Measurements from ENCODE around the gene PLEKHG4. TPM values are rescaled to one million over a fixed set of nuclear protein-coding genes. Genes with fewer than 3 reads are reported as not detected.
A peak's percentile ranks its signal among the peaks of the same experiment; 100 is the strongest.

Gene PLEKHG4
- polyA plus RNA-seq, 1 donor: 14.2 TPM

DNA sequence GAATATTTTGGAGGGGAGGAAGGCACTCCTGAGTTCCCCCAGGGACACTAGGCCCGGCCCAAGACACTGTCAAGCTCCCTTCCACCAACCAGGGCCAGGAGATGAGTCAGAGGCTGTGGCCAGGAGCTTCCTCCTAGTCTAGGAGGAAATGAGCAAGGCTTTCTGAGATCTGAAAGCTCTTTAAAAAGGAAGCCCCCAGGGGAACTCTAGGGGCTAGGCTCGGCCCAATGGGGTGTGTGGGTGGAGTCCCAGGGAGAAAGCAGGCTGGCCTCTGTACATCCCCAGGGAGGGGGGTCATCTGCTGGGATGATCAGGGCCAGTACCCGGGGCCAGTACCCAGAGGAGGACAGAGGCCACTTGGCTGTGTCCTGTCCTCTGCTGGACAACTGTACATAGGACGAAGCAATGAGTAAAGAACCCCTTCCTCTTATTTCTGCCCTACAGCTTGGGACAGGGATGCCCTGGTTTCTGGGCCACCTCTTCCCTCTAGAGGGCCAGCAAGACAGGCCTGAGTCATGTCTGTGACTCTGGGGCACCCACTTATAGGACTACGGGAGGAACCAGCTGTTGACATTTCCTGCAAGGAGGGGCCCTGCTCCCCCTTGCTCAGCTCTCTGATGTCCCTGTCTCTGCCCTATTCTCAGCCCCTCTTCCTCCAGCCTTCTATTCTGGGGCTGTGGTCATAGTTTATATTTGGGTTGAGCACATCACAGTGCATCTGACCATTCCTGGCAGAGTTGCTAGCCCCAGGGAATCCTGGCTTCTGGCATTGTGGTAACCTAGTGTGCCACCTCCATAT is 34.7 kb upstream of the PLEKHG4 start:
- DNase-seq: no peak

DNA sequence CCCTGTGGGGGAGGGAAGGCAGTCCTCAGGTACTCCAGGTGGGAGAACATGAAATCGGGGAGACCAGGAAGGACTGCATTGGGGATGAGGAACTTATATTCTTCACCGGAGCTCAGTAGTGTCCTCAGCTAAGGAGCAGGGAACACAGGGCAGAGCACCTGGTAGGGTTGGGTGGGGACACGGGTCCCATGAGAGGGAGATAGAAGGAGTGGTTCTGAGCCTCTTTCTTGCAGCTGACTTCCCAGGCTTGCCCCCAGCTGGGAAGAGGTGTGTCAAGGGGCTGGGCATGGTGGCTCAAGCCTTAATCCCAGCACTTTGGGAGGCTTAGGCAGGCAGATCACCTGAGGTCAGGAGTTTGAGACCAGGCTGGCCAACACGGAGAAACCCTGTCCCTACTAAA is 34.1 kb upstream of the PLEKHG4 start:
- DNase-seq: no peak

DNA sequence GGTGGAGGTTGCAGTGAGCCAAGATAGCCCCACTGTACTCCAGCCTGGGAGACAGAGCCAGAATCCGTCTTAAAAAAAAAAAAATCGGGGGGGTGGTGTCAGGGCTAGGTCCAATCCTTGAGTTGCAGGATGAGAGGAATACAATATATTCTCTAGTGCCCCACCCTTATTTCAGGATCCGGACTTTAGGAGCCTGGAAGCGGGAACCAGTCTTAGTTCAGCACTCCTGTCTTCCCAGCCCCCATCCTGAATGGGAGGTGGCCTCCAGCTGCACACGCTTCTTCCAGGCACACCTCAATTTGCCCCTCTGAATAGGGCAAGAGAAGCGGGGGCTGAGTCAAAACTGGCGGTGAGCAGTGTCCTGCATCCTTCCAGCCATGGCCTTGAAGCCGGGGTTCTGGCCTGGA is 33.7 kb upstream of the PLEKHG4 start:
- DNase-seq: no peak

DNA sequence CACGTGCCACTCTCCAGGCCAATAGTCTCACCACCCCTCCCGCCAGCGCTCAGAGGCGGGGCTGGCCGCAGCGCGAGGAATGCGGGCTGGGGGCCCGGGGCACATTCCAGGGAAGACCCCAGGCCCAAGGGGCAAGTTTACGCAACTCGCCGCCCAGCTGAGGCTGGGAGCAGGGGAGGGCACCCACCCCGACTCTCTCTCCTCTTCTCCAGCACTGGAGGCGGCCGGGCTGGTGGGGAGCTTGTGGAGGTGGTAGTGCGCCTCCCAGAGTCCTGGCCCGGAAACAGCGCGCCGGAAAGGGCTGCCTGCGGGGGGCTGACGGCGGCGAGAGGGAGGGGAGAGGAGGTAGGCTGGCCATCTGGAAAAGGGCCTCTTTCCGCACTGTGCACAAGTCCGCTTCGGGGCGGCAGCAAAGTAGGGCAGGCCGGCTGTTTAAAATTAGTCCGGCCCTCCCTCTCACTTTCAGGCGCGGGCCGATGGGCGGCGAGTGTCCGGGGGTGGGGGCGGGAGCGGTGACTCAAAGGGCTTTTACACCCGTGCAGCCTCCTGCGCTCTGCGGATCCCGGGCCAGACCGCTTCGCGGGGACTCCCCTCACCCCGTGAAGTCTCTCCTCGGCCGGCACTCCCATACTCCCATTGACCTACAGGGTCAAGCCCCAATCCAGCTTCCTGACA is 33.1 kb upstream of the PLEKHG4 start:
- DNase-seq: peak; percentile 80

DNA sequence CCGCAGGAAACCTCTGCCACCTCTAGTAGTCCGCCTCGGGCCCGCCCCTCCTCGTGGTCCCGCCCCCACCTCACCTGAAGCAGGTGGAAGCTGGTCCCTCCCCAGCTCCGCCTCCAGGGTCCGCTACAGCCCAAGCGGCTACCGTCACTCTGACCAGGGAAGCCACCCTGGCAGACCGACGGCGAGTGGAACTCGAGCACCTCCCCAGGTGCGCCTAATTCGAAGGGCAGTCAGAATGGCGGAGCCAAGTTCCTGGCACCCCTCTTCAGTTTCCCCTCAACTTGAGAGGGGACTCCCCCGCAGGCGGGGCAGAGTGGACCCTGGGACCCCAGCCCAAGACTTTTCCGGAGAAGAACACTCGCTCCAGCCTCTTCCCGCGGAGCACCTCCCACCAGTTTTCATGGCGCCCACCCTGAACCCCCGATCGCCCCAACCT is 32.6 kb upstream of the PLEKHG4 start:
- DNase-seq: no peak

DNA sequence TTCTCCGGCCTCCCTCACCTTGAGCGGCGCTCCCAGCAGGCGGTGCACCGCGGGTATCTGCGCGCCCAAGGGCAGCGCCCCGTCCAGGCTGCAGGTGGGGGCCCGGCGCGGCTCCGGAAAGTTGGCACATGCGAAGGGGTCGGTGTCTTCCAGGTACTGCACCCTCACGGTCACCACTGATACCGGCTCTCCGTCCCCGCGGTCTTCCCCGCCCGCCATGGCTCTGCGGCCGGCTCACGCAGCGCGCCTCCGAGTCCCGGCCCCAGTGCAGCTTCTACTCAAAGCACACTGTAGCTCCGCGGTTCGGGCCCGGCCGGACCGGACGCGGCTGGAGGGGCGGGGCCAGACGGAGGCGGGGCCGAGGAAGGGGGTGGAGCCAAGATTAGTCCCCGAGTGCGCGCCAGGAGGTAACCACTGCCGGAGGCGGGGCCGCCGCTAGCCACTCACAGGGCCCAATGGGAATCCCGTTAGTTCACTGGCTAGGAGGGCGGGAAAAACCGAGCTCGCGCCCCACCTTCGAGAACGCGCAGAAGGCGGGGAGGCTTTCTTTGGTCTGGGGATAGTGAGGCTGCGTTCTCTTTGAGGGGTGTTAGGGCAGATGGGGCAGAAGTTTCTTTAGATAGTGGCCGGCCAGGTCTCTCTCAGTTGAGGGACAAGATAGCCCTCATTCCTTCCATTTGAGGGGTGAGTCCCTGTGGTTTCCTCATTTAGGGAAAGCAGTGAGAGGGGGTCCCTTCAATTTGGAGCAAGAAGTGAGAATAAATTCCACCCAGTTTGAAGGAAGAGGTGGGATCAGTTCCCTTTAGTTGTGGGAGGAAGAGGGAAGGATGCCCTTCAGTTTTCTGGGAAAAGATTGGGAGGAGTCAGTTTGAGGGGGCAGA is 31.9 kb upstream of the PLEKHG4 start, which contains the start of gene FHOD1:
FHOD1 (minus strand) TSS at position 290 of the 881 bp plus-strand sequence; CDS start at position 219, 71 bp downstream.
- peak; percentile 93 for DNase-seq

DNA sequence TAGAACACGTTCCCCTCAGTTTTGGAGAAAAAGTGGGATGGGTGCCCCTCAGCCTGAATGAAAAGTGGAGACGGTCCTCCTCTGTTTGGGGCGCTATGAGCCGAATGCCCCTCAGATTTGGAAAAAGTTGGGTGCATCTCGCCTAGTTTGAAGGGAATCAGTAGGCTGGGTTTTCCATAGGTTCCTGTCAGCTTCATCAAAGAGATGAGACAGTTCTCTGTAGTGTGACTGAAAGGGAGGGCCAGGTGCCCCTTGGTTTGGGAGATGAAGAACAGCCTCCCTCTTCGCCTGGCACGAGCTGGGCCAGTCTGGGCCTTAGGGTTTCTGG is 31.3 kb upstream of the PLEKHG4 start:
- DNase-seq: no peak

DNA sequence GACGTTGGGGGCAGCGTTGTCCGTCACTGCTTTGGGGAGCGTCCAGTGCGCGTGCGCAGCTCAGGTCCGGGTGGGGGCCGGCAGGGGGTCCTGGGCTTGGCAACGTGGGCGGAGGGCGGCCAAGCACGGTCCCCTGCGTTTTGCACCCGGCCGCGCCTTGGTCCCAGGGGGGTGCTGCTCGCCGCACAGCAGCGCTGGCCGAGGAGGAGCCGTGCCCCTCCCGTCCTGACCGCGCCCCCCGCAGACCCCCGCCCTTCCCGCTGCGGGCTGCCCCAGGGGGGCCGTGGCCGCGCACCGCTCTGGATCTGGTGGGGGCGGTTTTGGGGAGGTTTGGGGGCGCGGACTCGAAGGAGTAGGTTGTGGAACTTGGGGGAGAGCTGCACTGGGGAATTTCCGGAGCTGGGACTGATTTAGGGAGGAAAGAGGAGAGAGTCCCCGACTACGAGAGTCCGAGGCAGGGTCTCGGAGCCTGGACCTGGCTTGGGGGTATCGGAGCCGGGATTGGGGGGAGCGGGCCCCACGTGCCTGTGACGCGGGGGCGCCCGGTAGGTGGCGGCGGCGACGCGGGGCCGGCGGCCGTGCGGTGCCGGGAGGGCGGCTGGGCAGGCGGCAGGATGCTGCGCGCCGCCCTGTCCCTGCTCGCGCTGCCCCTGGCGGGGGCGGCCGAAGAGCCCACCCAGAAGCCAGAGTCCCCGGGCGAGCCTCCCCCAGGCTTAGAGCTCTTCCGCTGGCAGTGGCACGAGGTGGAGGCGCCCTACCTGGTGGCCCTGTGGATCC is 30.7 kb upstream of the PLEKHG4 start, which contains the start of gene SLC9A5:
SLC9A5 (plus strand) TSS at position 579 of the 777 bp plus-strand sequence; CDS start at position 615, 36 bp downstream.
- no peak for DNase-seq

DNA sequence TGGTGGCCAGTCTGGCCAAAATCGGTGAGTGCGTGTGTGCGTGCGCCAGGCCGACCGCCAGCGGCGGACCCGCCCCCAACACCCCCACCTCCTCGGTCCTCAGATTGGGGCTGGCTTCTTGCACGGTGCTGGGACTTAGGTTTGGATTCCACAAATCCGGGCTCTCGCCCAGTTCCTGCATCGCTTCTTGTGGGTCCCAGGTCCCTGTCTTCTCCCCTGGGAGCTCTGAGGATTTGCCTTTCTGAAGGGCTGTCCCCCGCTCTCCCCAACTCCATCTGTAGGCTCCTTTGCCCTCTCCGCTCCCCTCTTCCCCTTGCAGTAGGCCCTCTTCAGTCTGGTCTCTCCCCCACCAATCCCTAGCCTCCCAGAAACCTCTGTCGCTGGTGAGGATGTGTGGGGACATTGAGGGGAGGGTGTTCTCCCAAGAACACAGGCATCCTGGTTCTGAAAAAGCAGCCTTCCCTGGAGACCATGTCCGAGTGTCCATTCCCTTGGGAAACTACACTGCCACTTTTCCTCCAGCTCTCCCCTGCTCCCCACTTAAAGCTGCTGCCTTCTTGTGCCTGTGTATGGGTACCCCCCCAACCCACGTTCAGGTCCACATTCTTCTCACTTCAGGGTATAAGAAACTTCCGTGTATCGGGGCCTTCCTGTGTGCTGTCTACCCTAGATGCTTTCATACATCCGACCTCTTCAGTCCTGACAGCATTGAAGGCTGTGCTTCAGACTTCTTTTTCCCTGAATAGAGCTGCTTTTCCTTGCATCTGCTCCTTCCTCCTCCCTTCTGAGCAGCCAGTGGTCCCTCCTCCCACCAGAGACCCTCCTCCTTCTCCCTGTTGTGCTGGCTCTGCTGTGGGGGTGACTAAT is 29.9 kb upstream of the PLEKHG4 start:
- DNase-seq: no peak

DNA sequence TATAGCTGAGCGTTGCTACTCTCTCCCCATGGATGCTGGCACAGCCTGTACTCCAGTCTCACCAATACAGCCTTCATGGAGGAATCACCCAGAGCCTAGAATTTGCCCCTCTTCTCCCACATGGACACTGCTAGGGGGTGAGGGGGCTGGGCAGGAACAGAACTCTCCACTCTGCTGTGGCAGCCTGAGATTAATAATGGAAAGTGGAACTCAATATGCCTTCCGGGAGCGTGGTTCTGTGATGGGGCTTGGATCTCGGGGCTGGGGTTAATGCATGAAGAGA is 29.3 kb upstream of the PLEKHG4 start:
- no peak for DNase-seq

DNA sequence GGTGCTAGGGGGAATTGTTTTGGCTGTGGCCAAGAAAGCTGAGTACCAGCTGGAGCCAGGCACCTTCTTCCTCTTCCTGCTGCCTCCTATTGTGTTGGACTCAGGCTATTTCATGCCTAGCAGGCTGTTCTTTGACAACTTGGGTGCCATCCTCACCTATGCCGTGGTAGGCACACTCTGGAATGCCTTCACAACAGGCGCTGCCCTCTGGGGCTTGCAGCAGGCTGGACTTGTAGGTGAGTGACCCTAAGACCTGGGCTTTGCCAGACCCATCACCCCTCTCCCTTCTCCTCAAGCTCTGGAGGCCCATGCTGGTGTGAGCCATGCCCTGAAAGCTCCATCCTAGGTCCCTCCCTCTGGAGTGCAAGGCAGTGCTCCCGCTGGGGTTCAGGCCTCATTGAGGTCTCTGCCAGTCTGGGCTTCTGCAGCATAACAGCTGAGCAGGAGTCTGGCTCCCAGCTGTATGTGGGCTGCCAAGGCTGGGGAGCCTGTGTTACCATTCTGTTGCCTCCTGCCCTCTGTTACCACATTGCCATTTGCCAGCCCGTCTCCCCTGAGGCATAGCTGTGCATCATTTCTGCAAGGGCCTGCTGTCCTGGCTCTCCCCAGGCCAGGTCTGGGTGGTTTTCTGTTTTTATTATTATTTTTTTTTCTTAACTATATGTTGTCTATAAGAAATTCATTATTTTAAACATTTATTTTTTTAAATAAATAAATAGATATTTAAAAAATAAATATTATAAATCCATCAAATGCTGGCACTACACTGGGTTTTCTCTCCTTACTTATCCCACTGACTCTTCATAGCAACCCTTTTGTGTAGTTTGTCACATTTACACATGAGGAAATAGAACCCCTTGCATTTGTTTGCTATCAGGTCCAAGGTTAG is 26.5 kb upstream of the PLEKHG4 start:
- no peak for DNase-seq

DNA sequence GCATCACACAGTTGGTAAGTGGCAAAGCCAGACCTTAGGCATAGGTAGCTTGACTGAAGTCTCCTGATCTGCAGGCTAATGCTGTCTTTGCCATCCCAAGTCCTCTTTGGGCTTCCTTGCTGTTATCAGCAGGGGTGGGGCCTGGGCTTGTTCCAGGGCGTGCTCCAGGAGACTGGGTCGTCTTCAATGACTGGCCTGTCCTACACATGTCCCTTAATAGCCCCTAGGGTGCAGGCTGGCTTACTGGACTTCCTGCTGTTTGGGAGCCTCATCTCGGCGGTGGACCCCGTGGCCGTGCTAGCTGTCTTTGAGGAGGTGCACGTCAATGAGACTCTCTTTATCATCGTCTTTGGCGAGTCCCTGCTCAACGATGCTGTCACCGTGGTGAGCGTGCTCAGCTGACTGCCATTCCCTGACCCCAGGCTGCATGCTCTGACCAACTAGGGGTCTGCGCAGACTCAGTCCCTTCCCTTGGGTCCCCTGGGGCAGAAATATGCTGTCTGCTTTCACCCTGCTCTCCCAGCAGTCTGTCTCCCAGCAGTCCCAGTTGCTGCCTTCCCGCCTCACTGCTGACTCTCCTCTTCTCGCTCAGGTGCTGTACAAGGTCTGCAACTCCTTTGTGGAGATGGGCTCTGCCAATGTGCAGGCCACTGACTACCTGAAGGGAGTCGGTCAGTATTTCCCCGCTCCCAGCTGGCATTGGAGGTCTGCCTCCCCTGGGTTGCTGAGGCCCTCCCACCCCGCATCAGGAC is 24.4 kb upstream of the PLEKHG4 start:
- DNase-seq: no peak

DNA sequence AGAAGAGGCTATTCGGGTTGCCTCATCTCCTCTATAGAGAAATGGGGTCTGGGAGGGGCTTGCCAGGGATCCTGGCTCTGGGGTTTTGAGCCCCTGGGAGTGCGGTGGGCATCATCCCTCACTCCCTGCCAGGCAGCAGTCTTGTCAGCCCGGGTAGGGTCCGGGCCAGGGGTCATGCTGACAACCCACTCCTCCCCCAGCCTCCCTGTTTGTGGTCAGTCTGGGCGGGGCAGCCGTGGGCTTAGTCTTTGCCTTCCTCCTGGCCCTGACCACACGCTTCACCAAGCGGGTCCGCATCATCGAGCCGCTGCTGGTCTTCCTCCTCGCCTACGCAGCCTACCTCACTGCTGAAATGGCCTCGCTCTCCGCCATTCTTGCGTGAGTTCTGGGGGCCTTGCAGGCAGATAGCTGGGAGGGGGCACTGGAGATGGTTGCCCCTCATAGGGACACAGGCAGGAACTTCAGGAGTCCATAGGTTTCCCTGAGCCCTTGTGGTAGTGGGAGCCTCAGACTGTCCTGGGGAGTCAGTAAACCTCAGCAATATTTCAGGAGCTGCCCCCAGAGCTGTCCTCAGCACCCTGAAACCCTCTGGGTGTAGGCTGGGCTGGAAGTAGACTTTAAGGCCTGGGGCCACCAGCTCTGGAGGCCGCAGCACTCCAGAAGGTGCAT is 23.6 kb upstream of the PLEKHG4 start:
- no peak for DNase-seq

DNA sequence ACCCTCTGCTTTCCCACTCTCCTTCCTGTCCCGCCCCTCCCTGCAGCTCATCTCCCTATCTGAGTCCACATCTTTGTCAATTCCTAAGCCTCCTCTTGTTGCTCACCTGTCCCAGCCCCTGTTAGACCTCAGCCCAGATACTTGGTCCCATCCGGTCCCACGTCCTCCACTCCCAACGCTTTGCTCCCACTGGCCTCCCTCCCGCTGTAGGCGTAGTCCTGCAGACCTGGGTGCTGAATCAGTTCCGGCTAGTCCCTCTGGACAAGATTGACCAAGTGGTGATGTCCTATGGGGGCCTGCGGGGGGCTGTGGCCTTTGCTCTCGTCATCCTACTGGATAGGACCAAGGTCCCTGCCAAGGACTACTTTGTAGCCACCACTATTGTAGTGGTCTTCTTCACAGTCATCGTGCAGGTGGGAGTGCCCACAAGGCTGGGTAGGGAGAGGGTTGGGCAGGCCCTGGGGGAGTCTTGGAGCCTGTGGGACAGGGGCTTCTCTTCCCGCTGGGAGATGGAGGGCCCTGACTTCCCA is 22.6 kb upstream of the PLEKHG4 start:
- no peak for DNase-seq

DNA sequence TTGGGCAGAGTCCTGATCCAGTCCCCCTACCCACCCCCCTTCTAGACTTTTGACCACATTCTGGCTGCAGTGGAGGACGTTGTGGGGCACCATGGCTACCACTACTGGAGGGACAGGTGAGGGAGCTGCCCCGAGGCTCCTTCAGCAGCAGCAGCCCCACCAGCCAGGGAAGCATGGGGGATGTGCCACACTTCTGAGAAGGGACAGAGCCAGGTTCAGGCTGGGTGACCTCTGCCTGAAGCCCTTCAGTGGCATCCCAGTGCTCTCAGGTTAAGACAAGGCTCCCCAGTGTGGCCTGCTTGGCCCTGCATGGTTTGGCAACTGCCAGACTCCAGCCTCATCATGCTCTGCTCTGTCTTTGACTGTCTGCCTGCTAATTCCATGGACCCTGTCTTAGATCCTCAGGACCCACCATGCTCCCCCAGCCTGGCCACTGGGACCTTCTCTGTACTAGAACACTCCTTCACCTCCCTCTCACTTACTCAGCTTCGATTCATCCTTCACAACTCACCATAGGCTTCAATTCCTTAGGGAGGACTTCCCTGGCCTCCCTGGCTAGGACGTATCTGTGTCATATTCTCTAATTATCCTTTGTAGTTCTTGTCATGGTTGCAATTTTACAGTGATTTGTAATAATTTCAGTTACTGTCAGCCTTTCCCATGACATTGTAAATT is 21.7 kb upstream of the PLEKHG4 start:
- DNase-seq: no peak

DNA sequence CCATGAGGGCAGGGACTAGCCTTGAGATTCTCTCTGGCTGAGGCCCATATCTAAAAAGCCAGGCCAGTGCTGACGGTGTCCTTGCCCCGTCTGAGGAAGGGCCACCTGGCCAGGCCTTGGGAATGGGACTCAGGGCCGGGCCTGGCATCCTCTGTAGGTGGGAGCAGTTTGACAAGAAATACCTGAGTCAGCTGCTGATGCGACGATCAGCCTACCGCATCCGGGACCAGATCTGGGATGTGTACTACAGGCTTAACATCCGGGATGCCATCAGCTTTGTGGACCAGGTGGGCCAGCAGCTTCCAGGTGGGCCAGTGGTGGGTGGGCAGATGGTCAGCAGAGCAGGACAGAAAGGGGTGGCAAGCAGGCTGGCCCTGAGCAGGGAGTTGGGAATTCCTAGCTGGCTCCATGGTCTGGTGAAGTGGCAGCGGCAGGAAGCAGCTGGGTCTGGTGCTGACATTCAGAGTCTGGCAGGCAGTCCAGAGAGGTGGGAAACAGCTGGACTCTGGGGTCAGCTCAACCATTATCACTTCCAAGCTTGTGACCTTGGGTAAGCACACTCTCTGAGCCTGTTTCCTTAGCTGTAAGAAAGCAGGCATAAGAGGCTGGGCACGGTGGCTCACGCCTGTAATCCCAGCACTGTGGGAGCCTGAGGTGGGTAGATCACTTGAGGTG is 21.0 kb upstream of the PLEKHG4 start:
- DNase-seq: no peak

DNA sequence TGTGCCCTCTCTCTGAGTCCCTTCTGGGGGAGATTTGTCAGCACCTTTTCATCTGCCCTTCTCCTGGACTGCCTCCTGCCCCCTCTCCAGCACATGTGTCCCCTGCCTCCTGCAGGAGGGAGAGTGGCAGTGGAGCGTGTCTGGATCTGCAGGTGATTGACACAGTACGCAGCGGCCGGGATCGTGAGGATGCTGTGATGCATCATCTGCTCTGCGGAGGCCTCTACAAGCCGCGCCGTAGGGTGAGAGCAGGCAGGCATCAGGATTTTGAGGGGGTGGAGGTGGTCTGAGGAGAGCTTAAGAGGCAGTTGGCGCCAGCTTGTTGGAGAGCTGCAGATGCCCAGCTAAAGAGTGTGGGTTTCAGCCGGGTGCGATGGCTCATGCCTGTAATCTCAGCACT is 19.6 kb upstream of the PLEKHG4 start:
- no peak for DNase-seq
